Calu3 (cell line): ENCODE results near the gene RUBCN. TPM values are rescaled to one million over a fixed set of nuclear protein-coding genes. Genes with fewer than 3 reads are reported as not detected.
"Not testable (repeated sequence)": the region's sequence is repeated elsewhere in the genome, so short reads cannot be mapped to it uniquely, and the experiment has no call there.

Experiments
- BruUV-seq: library from RNA; stranded (reverse); fragments of 400-500 nt; replicated peaks from 2 replicates; lab custom pipeline; 2021; lab: Mats Ljungman, UMichigan
- CTCF ChIA-PET: fragments of 300-600 bp; sonication (Branson Sonifier 250); formaldehyde crosslinking; loops from one replicate; lab custom pipeline; 2022; ENCODE audit warnings: antibody characterized with exemption; lab: Charles Lee
- DNase-seq: peaks from one replicate; pipeline ENCODE4 v3.0.0; 2022
- H3K27ac Mint-ChIP-seq: one replicate; pipeline ENCODE4 v1.8.0; 2022; ENCODE audit warnings: mixed read lengths; ENCODE audit not compliant: unreplicated experiment
- H3K27me3 Mint-ChIP-seq: one replicate; pipeline ENCODE4 v1.8.0; 2022; ENCODE audit warnings: mixed read lengths; ENCODE audit not compliant: unreplicated experiment
- H3K36me3 Mint-ChIP-seq: one replicate; pipeline ENCODE4 v1.8.0; 2022; ENCODE audit warnings: mild to moderate bottlenecking, moderate library complexity, mixed read lengths; ENCODE audit not compliant: insufficient read depth, unreplicated experiment
- H3K4me1 Mint-ChIP-seq: one replicate; pipeline ENCODE4 v1.8.0; 2022; ENCODE audit warnings: mild to moderate bottlenecking, low read depth, mixed read lengths; ENCODE audit not compliant: unreplicated experiment
- H3K4me3 Mint-ChIP-seq: one replicate; pipeline ENCODE4 v1.8.0; 2022; ENCODE audit warnings: mild to moderate bottlenecking, low read depth, moderate library complexity, mixed read lengths; ENCODE audit not compliant: unreplicated experiment
- H3K9me3 Mint-ChIP-seq: one replicate; pipeline ENCODE4 v1.8.0; 2022; ENCODE audit warnings: low read depth, mixed read lengths; ENCODE audit not compliant: unreplicated experiment
- intact Hi-C: fragments of 100-400 bp; cut with micrococcal nuclease; formaldehyde crosslinking; loops from one replicate; pipeline ENCODE4 v1.10.0; 2022; ENCODE audit not compliant: unreplicated experiment
- total RNA-seq: library from RNA; stranded (reverse); gene quantifications from 2 replicates; pipeline ENCODE4 v1.2.3, GENCODE V29; 2022

The RUBCN gene
- total RNA-seq, 1 experiment from 2014 or later = 22.9 TPM

DNA sequence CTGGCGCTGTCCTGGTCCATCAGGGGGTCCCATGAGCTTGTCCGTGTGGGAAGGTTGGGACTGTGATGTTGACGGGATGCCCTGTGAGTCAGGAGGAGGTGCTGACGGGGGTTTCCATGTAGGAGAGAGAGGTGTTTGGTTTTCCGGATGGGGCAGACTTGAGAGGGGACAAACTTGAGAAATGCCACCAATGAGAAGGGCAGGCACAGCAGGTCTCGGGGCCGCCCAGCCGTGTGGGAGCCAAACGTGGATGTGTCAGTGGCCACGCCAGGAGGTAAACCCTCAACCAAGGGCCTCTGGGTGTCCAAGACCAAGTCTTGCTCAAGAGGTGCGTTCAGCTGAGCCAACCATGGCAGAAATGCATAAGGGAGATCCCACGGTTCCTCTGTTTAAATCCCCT lies 105.9 kb downstream of the RUBCN start:
- H3K4me3 Mint-ChIP-seq, H3K27ac Mint-ChIP-seq, DNase-seq, H3K9me3 Mint-ChIP-seq, H3K27me3 Mint-ChIP-seq, H3K4me1 Mint-ChIP-seq, intact Hi-C loops, BruUV-seq, CTCF ChIA-PET: not testable (repeated sequence)
- H3K36me3 Mint-ChIP-seq = peaks cover 20% of the 10 kb centered on the region

DNA sequence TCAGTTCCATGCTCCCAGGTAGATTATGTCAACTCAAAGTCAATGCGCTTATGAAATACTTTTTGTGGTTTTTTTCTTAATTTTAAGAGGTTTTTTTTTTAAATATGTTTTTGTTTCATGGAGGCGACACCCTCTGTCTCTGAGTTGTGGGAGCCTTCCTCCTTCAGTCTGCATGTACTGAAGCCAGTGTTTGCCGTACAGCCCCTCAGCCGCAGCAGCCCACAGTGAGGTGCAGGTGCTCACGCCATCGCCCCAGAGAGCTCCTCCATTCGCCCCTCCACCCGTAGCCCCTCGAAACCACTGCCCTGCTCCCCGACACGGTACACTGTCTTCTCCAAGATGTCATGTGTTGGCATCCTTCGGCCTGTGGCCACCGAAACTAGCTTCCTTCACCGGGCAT lies 107.4 kb downstream of the RUBCN start:
- DNase-seq, H3K9me3 Mint-ChIP-seq, H3K27ac Mint-ChIP-seq, H3K4me1 Mint-ChIP-seq, intact Hi-C loops, H3K27me3 Mint-ChIP-seq, H3K4me3 Mint-ChIP-seq, BruUV-seq, CTCF ChIA-PET: not testable (repeated sequence)
- H3K36me3 Mint-ChIP-seq = peaks cover 20% of the 10 kb centered on the region

DNA sequence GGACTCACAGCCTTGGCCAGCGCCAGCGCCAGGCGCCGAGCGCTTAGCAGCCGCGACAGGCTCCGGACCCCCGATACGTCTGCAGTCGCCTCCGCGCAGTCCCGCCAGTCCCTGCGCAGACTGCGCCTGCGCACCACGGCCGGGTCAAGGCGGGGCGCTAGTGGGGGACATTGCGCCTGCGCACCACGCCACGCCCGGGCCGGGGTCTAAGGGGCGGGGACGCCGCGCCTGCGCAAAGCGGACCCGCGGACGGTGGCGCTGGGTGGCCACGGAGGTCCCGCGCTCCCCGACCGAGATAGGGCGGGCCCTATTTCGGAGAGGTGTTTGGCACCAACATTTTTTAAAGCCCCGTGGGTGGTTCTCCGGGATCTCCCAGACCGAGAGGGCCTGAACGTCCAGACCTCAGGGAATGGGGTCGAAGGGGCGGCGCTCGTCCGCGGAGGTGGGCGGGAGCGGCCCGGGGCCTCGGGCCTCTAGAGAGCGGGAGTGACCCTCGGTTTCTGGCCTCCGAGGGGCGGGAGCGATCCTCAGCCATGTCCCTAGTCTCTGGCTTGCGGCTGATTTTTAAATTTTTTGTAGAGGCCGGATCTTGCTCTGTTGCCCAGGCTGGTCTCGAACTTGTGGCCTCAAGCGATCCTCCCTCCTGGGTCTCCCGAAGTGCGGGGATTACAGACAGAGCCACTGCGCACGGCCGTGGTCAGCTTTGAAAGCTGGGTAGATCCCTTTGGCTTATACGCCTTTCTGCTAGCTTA lies 108.8 kb downstream of the RUBCN start:
- Mint-ChIP-seq H3K4me3 (peak overlapping the region; percentile 66), H3K36me3 (peaks cover 20% of the 10 kb centered on the region), H3K27ac (peak overlapping the region; percentile 5)
- H3K27me3 Mint-ChIP-seq, intact Hi-C loops, H3K4me1 Mint-ChIP-seq, CTCF ChIA-PET, H3K9me3 Mint-ChIP-seq: not testable (repeated sequence)
- TSS peak; percentile 71 for BruUV-seq
- peak; percentile 94 for DNase-seq

DNA sequence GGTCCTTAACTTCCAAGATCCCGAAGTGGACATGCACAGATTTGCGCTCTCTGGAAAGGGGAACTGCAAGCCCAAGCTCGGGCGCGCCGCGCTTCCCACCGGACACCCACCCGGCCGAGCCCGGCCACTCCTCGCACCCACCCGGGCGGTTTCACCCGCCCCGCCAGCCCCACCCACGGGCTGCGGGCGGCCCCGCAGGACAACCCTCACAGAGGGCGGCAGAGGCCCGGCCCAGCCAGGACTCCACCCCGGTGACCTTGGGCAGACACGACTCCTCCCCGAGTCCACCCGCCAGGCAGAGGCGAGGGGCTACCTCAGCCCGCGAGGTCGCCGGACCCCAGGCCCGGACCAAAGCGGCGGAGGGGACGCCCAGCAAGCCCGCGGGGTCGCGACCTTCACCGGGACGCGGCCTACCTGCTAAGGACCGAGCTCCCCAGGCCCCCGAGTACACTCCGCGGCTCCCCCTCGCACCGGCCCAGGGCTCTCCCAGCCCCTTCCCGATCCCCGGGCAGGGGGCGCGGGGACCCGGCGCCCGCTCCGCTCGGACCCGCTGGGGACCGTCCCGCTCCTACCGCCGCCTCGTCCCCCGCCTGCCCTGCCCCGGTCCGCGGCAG lies 109.4 kb downstream of the RUBCN start:
- DNase-seq, CTCF ChIA-PET, BruUV-seq, H3K9me3 Mint-ChIP-seq, intact Hi-C loops, H3K27me3 Mint-ChIP-seq, H3K4me1 Mint-ChIP-seq, H3K27ac Mint-ChIP-seq: not testable (repeated sequence)
- peaks cover 20% of the 10 kb centered on the region for H3K36me3 Mint-ChIP-seq
- peak overlapping the region; percentile 71 for H3K4me3 Mint-ChIP-seq

DNA sequence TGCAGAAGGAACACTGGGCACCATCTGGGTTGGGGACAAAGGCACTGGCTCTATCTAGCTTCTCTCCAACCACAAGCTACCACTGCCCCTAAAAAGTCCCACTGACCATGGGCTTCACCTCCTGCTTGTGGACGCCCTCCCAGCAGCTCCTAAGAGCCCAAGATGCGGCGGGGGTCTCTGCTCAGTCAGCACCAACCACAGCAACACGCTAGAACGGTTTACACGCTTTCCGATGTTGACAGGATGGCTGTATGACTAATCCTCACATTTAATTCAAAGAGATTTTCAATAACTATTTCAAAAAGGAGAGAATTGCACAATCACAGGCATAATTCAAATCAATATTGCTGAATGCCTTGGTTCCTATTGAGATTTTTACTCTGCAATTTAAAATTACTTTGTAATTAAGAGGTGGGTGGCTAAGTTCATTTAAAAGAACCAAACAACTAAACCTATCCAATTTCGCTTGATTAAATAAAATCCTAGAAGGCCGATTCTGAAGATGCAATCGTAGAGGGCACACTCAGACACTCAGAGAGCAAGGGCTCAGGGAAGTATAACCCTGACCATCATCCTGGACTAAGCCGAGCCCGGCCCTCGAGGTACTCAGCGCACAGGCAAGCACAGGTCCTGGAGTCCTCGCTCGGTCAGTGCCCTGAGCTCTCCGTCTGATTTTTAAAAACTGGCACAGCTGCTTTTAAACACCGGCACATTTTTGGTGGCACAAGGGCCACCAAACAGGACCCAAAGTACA lies 110.1 kb downstream of the RUBCN start:
- H3K27me3 Mint-ChIP-seq, DNase-seq, H3K4me1 Mint-ChIP-seq, BruUV-seq, H3K9me3 Mint-ChIP-seq, CTCF ChIA-PET, H3K27ac Mint-ChIP-seq, intact Hi-C loops: not testable (repeated sequence)
- peak overlapping the region; percentile 71 for H3K4me3 Mint-ChIP-seq
- peaks cover 20% of the 10 kb centered on the region for H3K36me3 Mint-ChIP-seq

DNA sequence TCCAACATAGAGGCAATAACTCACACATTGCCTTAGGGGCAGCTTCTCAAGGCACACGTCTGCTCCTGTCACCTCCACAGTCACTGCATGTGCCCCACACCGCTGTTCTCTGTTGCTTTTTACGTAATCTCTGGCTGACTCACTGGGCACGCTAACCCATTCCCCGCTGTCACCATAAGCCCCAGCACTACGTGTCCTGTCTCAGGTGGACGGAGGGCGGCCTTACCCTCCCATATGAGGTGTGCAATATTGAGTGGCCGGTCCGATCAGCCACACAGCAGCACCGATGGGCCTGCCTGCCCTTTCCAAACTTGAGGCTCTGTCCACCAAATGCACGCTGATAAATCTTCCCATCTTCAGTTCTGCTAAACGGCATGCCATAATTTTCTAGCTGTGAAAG lies 115.2 kb downstream of the RUBCN start:
- H3K4me3 Mint-ChIP-seq, CTCF ChIA-PET, intact Hi-C loops, H3K9me3 Mint-ChIP-seq, BruUV-seq, H3K27me3 Mint-ChIP-seq, H3K4me1 Mint-ChIP-seq, DNase-seq, H3K27ac Mint-ChIP-seq: not testable (repeated sequence)
- peaks cover 18% of the 10 kb centered on the region for H3K36me3 Mint-ChIP-seq

Other genes with a start within 250 kb of the RUBCN start
- 49.0 and 56.7 TPM in 2 replicates for gene BDH1, start 180.9 kb downstream of the RUBCN start, total RNA-seq
- gene FYTTD1, start 13.0 kb upstream of the RUBCN start, total RNA-seq = 37.4 and 37.6 TPM in 2 replicates
- gene LRCH3, start 54.4 kb upstream of the RUBCN start, total RNA-seq = 39.4 and 44.6 TPM in 2 replicates
- gene RPL35A, start 213.3 kb upstream of the RUBCN start, total RNA-seq = 658 and 711 TPM in 2 replicates
- gene LMLN, start 223.3 kb upstream of the RUBCN start, total RNA-seq = 7.0 and 7.6 TPM in 2 replicates